Testis (tissue), 3 donors: ENCODE measurements around the gene GALE. TPM values are rescaled to one million over a fixed set of nuclear protein-coding genes. Genes with fewer than 3 reads are reported as not detected.

Experiments used
- DNase-seq: peaks from one replicate; pipeline ENCODE4 v3.0.0-alpha.2; 2019
- H3K27ac ChIP-seq, 2 donors: fragments of 200-600 bp; sonication (generic); one replicate each; pipeline ENCODE4 v1.5.1; 2019
- H3K27me3 ChIP-seq: fragments of 200-600 bp; sonication (generic); one replicate; pipeline ENCODE4 v1.5.1; 2019
- H3K36me3 ChIP-seq: fragments of 200-600 bp; sonication (generic); one replicate; pipeline ENCODE4 v1.5.1; 2017; ENCODE audit warnings: low read depth; ENCODE audit errors: missing control alignments
- H3K4me1 ChIP-seq: fragments of 200-600 bp; sonication (generic); one replicate; pipeline ENCODE4 v1.5.1; 2019
- H3K4me3 ChIP-seq, 2 donors: fragments of 200-600 bp; sonication (generic); one replicate each; pipeline ENCODE4 v1.5.1; 2017 to 2019
- H3K9me3 ChIP-seq: fragments of 200-600 bp; sonication (generic); one replicate; pipeline ENCODE4 v1.5.1; 2017
- POLR2A ChIP-seq: fragments of 450-650 bp; IDR thresholded peaks from one replicate; pipeline ENCODE4 v1.6.1; 2017; ENCODE audit warnings: antibody characterized with exemption, mild to moderate bottlenecking, moderate library complexity
- WGBS, 2 donors: methylation state at CpG; one replicate each; pipeline ENCODE4 v1.1.5; 2018; 5-methylcytosine and 5-hydroxymethylcytosine counted together
- intact Hi-C: fragments of 100-400 bp; cut with DNase I; formaldehyde crosslinking; loops from one replicate; pipeline ENCODE4 v1.15.1; 2023; ENCODE audit warnings: low total_unique reads
- polyA plus RNA-seq: library from polyadenylated mRNA; stranded (reverse); fragments of 350-450 nt; fragmentation: Illumina TruSeq; extraction: RNeasy Lipid Tissue Mini Kit (QIAGEN cat#74804); gene quantifications from one replicate; pipeline ENCODE4 v1.2.3, GENCODE V29; 2014; ENCODE audit warnings: low read depth, low replicate concordance; ENCODE audit not compliant: insufficient read depth
- total RNA-seq, 2 donors: library from RNA; depleted of rRNA; stranded (reverse); fragments of >200 nt; gene quantifications; one replicate each; pipeline ENCODE4 v1.2.3, GENCODE V29; 2016
- TF ChIP-seq, protein P1 (sequence below), 3 experiments: fragments of 450-650 bp in 2 of 3; fragments of 200-600 bp in 1 of 3; sonication (generic) in 1 of 3; IDR thresholded peaks; one replicate each; pipeline ENCODE4 v1.5.1; 2016 to 2019; ENCODE audit warnings: antibody characterized with exemption in 3 of 3, mild to moderate bottlenecking in 2 of 3, moderate library complexity in 1 of 3

Gene GALE
- total and polyA plus RNA-seq, 3 donors from 2014 or later, result 18.7 to 26.1 (median 23.2) TPM

- no peaks in the 10 kb centered on the region for H3K36me3 ChIP-seq
These were observed 1.3 kb downstream of the GALE start for GRCh38 chr1:23799255-23799569.

DNA sequence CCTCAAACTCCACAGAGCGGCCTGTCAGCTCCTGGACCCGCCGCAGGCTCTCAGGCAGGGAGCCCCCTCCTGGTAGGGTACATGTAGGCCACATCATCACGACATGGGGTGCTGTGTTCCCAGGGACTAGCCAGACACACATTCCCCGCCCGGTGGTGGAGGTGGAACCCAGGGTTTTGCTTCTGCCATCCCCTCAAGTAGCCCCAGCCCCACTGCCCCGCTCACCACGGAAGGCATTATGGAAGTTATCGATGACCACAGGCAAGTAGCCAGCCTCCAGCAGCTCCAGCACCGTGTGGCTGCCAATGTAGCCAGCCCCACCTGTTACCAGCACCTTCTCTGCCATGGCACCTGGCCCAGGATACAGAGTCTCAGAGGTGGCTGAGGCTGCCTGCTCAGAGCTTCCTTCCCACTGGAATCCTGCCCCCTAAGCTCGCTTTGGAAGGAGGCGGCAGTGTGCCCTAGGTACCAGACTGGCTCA, 1.9 kb downstream of the GALE start:
- no peaks in the 10 kb centered on the region for H3K36me3 ChIP-seq
- WGBS, 2 donors, result 80 to 90% methylated on average over 6 to 12 of the region's 12 CpGs
- DNase-seq, result no peak

More at GRCh38 chr1:23799255-23799569, 1.3 kb downstream of the GALE start:
- intact Hi-C loops, result no loop called here
- H3K9me3 ChIP-seq, result no peaks in the 10 kb centered on the region
- WGBS, 2 donors, result 62 to 67% methylated on average over 7 of the region's 7 CpGs
- TF ChIP-seq, protein P1, sequence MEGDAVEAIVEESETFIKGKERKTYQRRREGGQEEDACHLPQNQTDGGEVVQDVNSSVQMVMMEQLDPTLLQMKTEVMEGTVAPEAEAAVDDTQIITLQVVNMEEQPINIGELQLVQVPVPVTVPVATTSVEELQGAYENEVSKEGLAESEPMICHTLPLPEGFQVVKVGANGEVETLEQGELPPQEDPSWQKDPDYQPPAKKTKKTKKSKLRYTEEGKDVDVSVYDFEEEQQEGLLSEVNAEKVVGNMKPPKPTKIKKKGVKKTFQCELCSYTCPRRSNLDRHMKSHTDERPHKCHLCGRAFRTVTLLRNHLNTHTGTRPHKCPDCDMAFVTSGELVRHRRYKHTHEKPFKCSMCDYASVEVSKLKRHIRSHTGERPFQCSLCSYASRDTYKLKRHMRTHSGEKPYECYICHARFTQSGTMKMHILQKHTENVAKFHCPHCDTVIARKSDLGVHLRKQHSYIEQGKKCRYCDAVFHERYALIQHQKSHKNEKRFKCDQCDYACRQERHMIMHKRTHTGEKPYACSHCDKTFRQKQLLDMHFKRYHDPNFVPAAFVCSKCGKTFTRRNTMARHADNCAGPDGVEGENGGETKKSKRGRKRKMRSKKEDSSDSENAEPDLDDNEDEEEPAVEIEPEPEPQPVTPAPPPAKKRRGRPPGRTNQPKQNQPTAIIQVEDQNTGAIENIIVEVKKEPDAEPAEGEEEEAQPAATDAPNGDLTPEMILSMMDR (IDR thresholded peaks at IDR 0.05), result no peak
- no peak for TF ChIP-seq POLR2A
- H3K27ac ChIP-seq, result peak overlapping the region in 1 of 2 donors; percentile 85
- DNase-seq, result no peak
- H3K4me3 ChIP-seq, result peak overlapping the region in 1 of 2 donors; percentile 86
- H3K27me3 ChIP-seq, result no peaks in the 10 kb centered on the region
- peaks cover 22% of the 10 kb centered on the region for H3K4me1 ChIP-seq

DNA sequence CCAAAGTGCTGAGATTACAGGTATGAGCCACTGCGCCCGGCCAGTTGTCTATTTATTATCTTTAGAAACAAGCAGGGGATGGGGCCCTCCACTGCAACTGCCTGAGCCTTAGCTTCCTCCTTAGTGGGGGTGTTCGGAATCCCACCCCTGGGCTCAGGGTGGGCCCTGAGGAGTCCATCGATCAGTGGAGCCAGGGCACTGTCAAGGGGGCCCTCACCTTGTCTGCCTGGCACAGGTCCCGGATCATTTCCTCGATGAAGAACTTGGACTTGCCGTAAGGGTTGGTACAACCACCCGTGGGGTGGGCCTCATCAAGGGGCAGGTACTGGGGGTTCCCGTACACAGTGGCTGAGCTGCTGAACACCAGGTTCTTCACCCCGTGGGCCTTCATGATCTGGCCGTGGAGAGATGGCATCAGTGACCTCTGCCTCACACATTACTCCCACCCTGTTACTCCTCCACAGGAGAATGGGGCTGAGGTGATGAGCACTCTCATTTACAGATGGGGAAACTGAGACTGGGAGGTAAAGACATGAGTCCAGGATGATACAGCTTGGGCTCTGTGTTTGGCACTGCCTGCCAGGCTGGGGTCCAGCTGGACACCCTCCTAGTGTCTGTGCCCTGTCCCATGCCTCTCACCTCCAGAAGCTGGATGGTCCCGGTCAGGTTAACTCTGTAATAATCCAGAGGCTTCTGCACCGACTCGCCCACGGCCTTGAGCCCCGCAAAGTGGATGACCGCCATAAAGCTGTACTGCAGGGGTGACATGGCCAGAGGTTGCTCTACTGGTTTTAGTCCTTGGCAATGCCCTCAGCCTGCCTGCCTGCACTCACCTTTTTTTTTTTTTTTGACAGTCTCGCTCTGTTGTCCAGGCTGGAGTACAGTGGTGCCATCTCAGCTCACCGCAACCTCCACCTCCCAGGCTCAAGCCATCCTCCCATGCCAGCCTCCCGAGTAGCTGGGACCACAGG, 2.8 kb downstream of the GALE start:
- intact Hi-C loops, result no loop called here

More for the DNA sequence above, 1.9 kb downstream of the GALE start:
- Histone ChIP-seq H3K27ac (no peak overlapping the region), H3K9me3 (no peaks in the 10 kb centered on the region), H3K4me1 (peaks cover 22% of the 10 kb centered on the region), H3K27me3 (no peaks in the 10 kb centered on the region), H3K4me3 (no peak overlapping the region)
- intact Hi-C loops, result no loop called here
- TF ChIP-seq, protein P1 (IDR thresholded peaks at IDR 0.05), result no peak
- no peak for TF ChIP-seq POLR2A

DNA sequence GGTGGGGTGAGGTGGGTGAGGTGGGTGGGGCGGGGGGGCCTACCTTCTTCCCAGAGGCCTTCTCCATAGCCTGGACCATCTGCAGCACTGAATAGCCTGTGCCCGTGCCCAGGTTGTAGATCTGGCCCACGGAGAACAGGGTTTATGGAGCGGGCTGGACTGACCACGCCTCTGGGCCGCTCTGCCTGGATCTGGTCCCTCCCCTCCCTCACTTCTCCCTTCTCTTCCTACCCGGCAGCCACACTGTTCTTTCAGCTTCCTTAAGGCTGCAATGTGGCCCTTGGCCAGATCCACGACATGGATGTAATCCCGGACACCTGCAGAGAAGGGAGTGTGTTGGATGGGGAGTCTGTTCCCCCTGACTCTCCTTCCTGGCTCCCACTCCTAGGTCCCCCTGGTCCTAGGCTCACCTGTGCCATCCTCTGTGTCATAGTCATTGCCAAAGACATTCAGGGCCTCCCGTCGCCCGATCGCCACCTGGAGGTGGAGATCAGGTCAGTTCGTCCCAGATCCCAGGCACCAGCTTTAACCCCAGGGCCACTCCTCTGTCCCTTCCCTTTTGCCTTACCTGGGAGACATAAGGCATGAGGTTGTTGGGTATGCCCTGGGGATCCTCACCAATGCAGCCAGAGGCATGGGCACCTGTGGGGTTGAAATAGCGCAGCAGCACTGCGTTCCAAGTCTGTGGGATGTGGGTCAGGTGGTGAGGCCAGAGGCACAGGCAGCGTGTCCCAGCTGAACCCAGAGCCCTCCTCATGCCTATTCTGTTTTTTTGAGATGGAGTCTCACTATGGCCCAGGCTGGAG, 3.9 kb downstream of the GALE start:
- no peaks in the 10 kb centered on the region for H3K36me3 ChIP-seq

More for the DNA sequence above, 2.8 kb downstream of the GALE start:
- 80 to 89% methylated on average over 14 to 20 of the region's 20 CpGs for WGBS, 2 donors
- DNase-seq, result no peak
- Histone ChIP-seq H3K4me1 (peaks cover 17% of the 10 kb centered on the region), H3K9me3 (no peaks in the 10 kb centered on the region), H3K27me3 (no peaks in the 10 kb centered on the region), H3K4me3 (no peak overlapping the region), H3K27ac (no peak overlapping the region), H3K36me3 (no peaks in the 10 kb centered on the region)
- no peak for TF ChIP-seq POLR2A
- TF ChIP-seq, protein P1 (IDR thresholded peaks at IDR 0.05), result no peak

More for the DNA sequence above, 3.9 kb downstream of the GALE start:
- TF ChIP-seq POLR2A, result no peak
- TF ChIP-seq, protein P1 (IDR thresholded peaks at IDR 0.05), result no peak
- DNase-seq, result no peak
- Histone ChIP-seq H3K27ac (no peak overlapping the region), H3K4me1 (peaks cover 13% of the 10 kb centered on the region), H3K9me3 (no peaks in the 10 kb centered on the region), H3K27me3 (no peaks in the 10 kb centered on the region), H3K4me3 (no peak overlapping the region)
- WGBS, 2 donors, result 70 to 75% methylated on average over 16 to 17 of the region's 17 CpGs
- intact Hi-C loops, result no loop called here
